Fibroblast of villous mesenchyme (primary cell): ENCODE data around the gene SLC35F5. TPM values are rescaled to one million over a fixed set of nuclear protein-coding genes. Genes with fewer than 3 reads are reported as not detected.
"Not testable (repeated sequence)": the region's sequence is repeated elsewhere in the genome, so short reads cannot be mapped to it uniquely, and the experiment has no call there.

Source experiments
- DNase-seq: peaks from one replicate; pipeline ENCODE4 v3.0.0-alpha.2; 2010; ENCODE audit warnings: low read depth
- H3K4me3 ChIP-seq: 2 replicates; pipeline ENCODE4 v1.5.1; 2011; ENCODE audit warnings: low read depth, mild to moderate bottlenecking, low read length
- total RNA-seq: library from RNA; depleted of rRNA; stranded (reverse); fragments of >200 nt; gene quantifications from 2 replicates; pipeline ENCODE4 v1.2.3, GENCODE V29; 2012
- TF ChIP-seq, protein P1 (sequence below): IDR thresholded peaks from 2 replicates; pipeline ENCODE4 v1.5.1; 2012; ENCODE audit warnings: low read depth, mild to moderate bottlenecking, low read length; ENCODE audit not compliant: insufficient read depth

The SLC35F5 gene
- total RNA-seq, 1 donor, result 312 TPM

DNA sequence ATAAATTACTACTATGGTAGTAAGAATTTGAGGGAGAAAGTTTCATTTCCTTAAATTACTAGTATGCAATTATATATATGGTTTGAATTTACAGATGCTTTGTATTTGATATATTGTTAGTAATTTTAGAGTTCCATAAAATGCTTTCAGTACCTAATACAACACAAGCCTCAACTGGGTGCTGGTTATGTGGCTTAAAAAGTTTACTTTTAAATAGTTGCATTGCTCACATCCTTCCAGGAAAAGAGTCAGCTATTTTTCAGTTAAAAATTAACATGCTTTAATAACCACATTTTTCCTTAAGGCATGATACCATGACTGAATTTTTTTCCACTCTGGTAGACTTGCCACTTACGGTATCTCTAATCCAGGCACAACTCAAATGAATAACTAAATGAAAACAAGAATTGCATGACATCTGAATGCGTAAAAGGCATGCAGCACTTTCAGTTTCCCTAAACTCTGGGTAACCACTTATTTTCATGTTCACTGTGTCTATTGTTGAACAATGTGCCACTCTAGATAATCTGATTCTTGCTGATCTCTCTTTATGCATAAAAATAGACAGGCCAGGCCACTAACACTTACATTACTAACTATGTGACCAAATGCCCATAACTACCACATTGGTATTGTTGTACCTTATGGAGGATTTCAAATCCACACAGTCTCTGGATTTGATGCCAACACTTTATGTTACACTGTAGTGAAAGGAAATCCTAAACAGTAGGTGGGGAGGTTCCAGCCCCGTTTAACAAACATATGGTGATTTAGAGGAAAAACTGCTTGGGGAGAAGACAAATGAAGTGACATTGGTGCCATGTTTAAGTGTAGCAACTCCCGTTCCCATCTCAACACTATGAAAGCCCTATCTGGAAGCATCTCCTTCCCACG is 35.5 kb upstream of the SLC35F5 start:
- no peak for DNase-seq
- no peak overlapping the region for H3K4me3 ChIP-seq
- TF ChIP-seq, protein P1, sequence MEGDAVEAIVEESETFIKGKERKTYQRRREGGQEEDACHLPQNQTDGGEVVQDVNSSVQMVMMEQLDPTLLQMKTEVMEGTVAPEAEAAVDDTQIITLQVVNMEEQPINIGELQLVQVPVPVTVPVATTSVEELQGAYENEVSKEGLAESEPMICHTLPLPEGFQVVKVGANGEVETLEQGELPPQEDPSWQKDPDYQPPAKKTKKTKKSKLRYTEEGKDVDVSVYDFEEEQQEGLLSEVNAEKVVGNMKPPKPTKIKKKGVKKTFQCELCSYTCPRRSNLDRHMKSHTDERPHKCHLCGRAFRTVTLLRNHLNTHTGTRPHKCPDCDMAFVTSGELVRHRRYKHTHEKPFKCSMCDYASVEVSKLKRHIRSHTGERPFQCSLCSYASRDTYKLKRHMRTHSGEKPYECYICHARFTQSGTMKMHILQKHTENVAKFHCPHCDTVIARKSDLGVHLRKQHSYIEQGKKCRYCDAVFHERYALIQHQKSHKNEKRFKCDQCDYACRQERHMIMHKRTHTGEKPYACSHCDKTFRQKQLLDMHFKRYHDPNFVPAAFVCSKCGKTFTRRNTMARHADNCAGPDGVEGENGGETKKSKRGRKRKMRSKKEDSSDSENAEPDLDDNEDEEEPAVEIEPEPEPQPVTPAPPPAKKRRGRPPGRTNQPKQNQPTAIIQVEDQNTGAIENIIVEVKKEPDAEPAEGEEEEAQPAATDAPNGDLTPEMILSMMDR, result no peak

DNA sequence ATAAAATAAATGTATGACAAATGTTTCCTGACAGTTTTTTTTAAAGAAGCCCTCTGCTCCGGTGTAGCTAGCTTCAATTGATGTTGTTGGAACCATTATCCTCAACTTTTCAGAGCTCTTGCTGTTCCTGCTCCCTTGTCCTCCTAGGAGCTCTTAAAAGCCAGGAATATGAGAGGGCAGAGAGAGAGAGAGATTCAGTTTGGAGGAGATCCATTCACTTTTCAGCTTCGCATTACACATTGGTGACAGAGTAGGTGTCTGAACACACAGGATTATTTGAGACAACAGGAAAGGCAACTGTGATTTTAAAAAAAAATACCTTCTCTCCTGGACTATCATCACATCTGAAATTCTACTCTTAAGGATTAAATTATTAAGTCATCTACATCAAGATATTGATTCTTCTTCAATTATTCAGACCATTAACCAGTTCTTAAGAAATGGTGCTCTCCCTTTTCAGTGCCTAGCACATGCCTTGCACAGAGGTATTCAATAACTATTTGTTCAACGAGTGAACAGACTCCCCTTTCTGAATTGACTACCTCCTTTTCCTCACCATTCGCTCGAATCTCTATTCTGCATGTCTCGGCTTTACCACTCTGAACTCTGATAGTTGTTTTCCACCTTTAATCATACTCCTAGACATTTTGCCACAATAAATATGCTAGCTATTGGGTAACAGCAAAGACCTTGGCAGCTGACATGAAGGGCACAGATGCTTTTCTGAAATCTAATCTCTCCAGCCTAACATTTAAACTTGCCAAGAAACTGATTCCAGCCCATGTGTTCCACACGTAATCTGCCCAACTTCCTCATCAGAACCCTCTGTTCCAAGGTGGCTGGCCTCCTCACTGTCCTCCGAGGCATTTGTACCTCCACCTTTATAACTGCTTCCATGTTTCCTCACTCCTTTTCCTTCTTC is 28.6 kb upstream of the SLC35F5 start:
- no peak overlapping the region for H3K4me3 ChIP-seq
- no peak for DNase-seq
- TF ChIP-seq, protein P1, result no peak

DNA sequence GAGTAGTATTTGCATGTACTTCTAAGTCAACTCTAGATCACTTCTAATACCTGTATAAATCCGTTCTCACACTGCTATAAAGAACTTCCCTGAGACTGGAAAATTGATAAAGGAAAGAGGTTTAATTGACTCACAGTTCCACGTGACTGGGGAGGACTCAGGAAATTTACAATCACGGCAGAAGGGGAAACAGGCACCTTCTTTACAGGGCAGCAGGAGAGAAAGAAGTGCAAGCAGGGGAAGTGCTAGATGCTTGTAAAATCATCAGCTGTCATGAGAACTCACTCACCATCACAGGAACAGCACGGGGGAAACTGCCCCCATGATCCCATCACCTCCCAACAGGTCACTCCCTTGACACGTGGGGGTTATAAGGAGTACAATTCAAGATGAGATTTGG is 24.0 kb upstream of the SLC35F5 start:
- H3K4me3 ChIP-seq, result no peak overlapping the region
- TF ChIP-seq, protein P1, result no peak
- no peak for DNase-seq

DNA sequence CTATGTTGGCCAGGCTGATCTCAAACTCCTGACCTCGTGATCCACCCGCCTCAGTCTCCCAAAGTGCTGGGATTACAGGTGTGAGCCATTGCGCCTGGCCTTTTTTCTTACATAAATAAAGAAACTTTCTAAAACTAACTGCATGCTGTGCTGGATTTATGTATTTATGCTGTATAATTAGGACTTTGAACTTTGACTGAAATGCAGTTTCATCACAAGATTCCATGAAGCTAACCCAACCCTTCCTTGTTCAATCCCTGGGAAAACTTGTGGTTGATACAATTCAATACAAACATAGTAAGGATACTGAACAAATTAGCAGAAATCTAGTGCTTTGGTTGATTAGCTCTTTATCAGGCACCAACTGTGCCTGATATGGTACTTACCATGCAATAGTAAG is 20.9 kb upstream of the SLC35F5 start:
- TF ChIP-seq, protein P1, result no peak
- no peak for DNase-seq
- H3K4me3 ChIP-seq, result no peak overlapping the region

DNA sequence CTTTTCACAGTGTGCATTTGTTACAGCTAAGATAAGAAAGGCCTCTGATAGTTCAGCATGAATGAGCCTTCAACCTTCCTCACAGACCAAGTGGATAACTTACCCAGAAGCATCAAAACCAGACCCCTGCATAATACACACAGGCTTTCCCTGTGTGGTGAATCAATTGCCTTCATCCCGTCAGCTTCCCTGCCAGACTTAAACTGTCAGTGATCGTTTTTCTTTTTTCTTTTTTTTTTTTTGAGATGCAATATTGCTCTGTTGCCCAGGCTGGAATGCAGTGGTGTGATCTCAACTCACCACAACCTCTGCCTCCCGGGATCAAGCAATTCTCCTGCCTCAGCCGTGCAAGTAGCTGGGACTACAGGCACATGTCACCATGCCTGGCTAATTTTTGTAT is 20.5 kb upstream of the SLC35F5 start:
- no peak overlapping the region for H3K4me3 ChIP-seq
- TF ChIP-seq, protein P1, result no peak
- DNase-seq, result no peak

DNA sequence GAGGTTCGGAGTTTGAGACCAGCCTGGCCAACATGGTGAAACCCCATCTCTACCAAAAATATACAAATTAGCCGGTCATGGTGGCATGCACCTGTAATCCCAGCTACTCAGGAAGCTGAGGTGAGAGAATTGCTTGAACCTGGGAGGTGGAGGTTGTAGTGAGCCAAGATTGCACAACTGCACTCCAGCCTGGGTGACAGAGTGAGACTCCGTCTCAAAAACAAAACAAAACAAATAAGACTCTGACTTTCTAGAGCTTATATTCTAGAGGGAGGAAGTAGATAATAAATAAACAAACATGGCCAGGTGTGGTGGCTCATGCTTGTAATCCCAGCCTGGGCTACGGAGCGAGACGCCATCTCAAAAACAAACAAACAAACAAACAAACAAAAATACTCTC is 18.2 kb upstream of the SLC35F5 start:
- DNase-seq, H3K4me3 ChIP-seq: not testable (repeated sequence)

DNA sequence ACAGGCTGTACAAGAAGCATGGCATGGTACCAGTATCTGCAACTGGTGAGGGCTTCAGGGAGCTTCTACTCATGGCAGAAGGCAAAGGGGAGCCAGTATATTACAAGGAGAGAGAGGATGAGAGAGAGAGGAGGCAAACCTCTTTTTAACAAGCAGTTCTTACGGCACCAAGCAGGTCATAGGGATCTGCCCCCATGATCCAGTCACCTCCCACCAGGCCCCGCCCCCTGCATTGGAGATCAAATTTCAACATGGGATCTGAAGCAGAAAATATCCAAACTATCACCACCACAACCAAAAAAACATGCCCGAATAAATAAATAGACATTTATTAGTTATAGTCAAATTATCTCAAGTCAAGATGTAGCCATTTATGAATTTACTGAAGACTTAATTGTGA is 14.5 kb upstream of the SLC35F5 start:
- DNase-seq, result no peak
- no peak overlapping the region for H3K4me3 ChIP-seq
- TF ChIP-seq, protein P1, result no peak
